IPS-15b (cell line): ENCODE results near the gene ZNF511.

Experiments
- H3K27me3 ChIP-seq: one replicate; pipeline ENCODE4 v1.6.1; 2013; ENCODE audit warnings: low read length; ENCODE audit not compliant: control insufficient read depth, insufficient read depth
- H3K36me3 ChIP-seq: one replicate; pipeline ENCODE4 v1.6.1; 2013; ENCODE audit warnings: low read length; ENCODE audit not compliant: control insufficient read depth, insufficient read depth
- H3K4me1 ChIP-seq: one replicate; pipeline ENCODE4 v1.6.1; 2013; ENCODE audit warnings: mild to moderate bottlenecking, low read length; ENCODE audit not compliant: control insufficient read depth, insufficient read depth
- H3K4me3 ChIP-seq: one replicate; pipeline ENCODE4 v1.5.1; 2013; ENCODE audit warnings: low read depth, low read length
- H3K9ac ChIP-seq: one replicate; pipeline ENCODE4 v1.6.1; 2013; ENCODE audit warnings: low read depth, mild to moderate bottlenecking, low read length
- H3K9me3 ChIP-seq: one replicate; pipeline ENCODE4 v1.6.1; 2013; ENCODE audit warnings: mild to moderate bottlenecking, low read length; ENCODE audit not compliant: control insufficient read depth, insufficient read depth

ZNF511 gene

DNA sequence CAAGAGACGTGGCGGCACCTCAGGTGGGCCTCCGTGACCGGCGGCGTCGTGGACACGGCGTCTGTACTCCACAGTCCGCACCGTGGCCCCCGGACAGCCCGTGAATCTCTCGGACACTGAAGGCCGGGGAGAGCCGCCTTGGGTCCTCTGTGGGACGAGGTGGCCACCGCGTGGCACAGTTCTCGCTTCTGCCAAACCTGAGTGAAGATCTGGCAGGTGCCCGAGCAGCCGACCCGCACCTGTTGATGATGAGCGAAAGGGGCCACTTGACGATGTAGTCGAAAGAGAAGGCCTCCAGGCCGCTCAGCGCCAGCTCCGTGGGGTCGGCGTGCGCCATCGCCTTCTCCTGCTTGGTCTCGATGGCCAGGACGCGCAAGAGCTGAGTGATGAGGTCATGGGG is 23.5 kb upstream of the ZNF511 start:
- no peaks in the 10 kb centered on the region for H3K4me1 ChIP-seq
- no peak overlapping the region for H3K4me3 ChIP-seq
- peaks cover 69% of the 10 kb centered on the region for H3K36me3 ChIP-seq
- H3K27me3 ChIP-seq, result no peaks in the 10 kb centered on the region
- H3K9me3 ChIP-seq, result no peaks in the 10 kb centered on the region
- no peak overlapping the region for H3K9ac ChIP-seq

DNA sequence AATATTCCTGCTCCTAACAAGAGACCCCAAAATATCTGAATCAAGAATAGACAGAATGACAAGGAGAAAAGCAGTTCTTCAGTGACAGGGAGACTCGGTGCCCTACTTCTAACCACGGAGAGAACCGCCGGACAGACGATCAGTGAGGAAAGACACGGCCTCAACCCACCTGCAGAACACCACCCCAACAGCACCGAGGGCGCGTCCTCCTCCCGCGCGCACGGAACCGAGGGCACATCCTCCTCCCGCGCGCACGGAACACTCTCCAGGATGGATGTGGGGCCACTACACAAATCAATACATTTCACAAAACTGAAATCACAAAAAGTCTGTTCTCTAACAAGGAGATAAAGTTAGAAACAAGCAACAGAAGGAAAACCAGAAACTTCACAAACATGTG is 22.3 kb upstream of the ZNF511 start:
- H3K36me3 ChIP-seq, result peaks cover 67% of the 10 kb centered on the region
- H3K27me3 ChIP-seq, result no peaks in the 10 kb centered on the region
- no peaks in the 10 kb centered on the region for H3K9me3 ChIP-seq
- H3K9ac ChIP-seq, result no peak overlapping the region
- no peak overlapping the region for H3K4me3 ChIP-seq
- H3K4me1 ChIP-seq, result no peaks in the 10 kb centered on the region

DNA sequence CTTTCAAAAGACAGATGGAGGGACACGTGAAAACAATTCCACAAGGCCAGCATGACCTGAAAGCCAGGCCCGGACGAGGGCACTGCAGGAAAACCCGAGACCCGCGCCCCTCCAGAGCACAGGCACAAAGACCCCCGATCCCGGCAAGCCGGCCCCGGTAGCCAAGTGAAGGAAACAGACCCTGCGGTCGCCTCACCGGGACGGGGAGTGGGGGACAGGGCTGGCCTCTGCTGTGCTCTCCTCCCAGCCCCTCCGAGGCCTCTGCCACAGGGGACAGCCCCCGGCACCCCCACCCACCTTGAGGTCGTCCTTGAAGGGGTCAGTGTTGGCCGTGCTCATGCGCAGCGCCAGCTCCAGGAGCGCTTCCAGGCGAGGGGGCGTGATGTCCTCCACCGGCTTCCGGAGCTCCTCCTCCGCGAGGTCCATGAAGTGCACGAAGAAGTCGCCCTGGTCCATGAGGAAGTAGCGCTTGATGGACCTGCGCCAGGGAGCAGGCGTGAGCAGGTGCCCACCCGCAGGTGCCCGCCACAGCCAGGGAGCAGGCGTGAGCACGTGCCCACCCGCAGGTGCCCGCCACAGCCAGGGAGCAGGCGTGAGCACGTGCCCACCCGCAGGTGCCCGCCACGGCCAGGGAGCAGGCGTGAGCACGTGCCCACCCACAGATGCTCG is 20.7 kb upstream of the ZNF511 start:
- Histone ChIP-seq H3K9me3 (no peaks in the 10 kb centered on the region), H3K27me3 (no peaks in the 10 kb centered on the region), H3K9ac (no peak overlapping the region), H3K36me3 (peaks cover 59% of the 10 kb centered on the region), H3K4me3 (no peak overlapping the region), H3K4me1 (no peaks in the 10 kb centered on the region)

DNA sequence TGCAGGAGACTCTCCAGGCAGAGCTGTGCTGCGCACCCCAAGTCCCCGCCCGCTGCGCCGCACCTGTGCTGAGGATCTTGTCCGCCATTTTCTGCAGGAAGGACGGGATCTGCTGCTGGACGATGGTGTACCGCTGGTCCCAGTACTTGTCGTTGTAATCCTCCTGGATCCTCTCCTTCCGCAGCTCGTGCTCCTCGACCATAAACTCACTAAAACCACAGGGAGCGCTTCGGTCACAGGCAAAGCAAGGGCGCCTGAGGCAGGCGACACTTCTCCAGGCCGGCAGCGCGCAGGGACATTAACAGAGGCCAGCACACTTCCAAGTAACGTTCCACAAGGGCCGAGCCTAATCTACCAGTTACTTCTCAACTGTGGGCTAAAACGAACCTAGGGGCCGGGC is 19.0 kb upstream of the ZNF511 start:
- Histone ChIP-seq H3K27me3 (no peaks in the 10 kb centered on the region), H3K4me1 (no peaks in the 10 kb centered on the region), H3K36me3 (peaks cover 57% of the 10 kb centered on the region), H3K9ac (no peak overlapping the region), H3K4me3 (no peak overlapping the region), H3K9me3 (no peaks in the 10 kb centered on the region)

DNA sequence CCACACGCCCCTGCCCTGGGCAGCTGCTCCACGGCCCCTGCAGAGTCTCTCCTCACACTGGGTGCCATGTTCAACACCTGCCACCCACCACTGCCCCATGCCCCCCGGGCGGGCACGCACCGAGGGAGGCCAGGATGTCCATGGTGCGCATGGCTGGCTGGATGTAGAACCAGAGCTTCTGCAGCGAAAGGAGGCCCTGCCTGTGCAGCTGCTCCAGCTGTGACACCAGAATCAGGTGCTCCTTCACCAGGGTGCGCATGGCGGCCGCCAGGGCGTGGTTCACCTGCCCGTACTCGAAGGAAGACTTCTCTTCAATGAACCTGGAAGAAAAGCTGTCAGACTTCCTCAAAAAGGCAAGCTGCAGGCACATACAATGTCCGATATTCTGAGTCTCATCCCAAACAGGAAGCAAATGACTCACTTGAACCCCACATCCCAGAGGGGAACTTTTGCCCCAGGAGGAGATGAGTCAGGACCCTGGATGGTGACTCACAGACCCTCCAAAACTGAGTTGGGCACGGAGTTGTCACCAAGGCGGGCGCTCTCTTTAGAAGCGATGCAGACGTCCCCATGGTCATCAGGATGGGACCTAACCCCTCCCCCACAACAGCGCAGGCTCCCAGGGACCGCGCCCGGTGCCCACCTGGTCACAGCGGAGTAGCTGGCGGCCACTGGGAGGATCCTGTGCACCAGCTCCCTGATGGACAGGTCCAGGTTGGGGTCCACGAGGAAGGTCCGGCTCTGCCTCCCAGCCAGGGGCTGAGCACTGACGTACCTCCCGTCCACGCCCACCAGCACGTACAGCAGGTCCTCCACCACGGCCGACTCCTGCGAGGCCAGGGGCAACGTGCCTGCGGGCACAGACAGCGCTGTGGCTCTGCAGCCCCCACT is 15.6 kb upstream of the ZNF511 start:
- H3K36me3 ChIP-seq, result peaks cover 52% of the 10 kb centered on the region
- no peaks in the 10 kb centered on the region for H3K4me1 ChIP-seq

DNA sequence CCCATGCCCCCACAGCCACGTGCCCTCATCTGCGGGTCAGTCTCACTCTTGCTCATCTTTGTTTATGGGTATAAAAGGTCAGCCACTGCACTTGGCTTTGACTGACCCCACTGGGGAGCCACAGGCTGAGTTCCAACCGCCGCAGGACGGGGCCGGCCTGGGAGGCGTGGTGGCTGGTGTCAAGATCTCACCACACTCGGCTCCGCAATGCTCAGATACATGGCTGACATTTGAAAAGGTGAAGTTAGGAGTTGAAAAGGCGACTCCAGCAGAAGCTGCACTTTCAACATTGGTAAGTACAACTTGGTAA is 14.9 kb upstream of the ZNF511 start:
- H3K9ac ChIP-seq, result no peak overlapping the region
- no peaks in the 10 kb centered on the region for H3K27me3 ChIP-seq
- H3K4me3 ChIP-seq, result no peak overlapping the region
- no peaks in the 10 kb centered on the region for H3K4me1 ChIP-seq
- peaks cover 52% of the 10 kb centered on the region for H3K36me3 ChIP-seq
- no peaks in the 10 kb centered on the region for H3K9me3 ChIP-seq

More for the DNA sequence above, 15.6 kb upstream of the ZNF511 start:
- Histone ChIP-seq H3K9ac (no peak overlapping the region), H3K27me3 (no peaks in the 10 kb centered on the region), H3K4me3 (no peak overlapping the region), H3K9me3 (no peaks in the 10 kb centered on the region)

DNA sequence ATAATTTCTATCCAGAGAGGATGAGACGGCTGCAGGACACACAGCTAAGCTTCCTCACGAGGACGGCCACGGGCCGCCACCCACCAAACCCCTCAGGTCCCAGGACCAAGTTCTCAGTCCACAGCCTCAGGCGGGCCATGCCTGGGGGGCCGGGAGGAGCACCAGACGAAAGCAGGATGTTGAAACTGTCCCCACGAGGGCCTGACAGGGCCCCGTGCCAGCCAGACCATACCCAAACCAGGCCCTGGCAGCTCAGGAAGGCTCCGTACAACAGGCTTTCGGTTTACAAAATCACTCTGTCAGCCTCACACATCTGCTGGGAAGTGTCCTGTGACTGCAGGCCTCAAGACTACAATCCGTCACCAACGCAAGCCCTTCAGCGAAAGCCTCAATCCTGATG is 14.5 kb upstream of the ZNF511 start:
- no peak overlapping the region for H3K4me3 ChIP-seq
- no peaks in the 10 kb centered on the region for H3K9me3 ChIP-seq
- H3K9ac ChIP-seq, result no peak overlapping the region
- H3K27me3 ChIP-seq, result no peaks in the 10 kb centered on the region
- H3K4me1 ChIP-seq, result no peaks in the 10 kb centered on the region
- H3K36me3 ChIP-seq, result peaks cover 47% of the 10 kb centered on the region

DNA sequence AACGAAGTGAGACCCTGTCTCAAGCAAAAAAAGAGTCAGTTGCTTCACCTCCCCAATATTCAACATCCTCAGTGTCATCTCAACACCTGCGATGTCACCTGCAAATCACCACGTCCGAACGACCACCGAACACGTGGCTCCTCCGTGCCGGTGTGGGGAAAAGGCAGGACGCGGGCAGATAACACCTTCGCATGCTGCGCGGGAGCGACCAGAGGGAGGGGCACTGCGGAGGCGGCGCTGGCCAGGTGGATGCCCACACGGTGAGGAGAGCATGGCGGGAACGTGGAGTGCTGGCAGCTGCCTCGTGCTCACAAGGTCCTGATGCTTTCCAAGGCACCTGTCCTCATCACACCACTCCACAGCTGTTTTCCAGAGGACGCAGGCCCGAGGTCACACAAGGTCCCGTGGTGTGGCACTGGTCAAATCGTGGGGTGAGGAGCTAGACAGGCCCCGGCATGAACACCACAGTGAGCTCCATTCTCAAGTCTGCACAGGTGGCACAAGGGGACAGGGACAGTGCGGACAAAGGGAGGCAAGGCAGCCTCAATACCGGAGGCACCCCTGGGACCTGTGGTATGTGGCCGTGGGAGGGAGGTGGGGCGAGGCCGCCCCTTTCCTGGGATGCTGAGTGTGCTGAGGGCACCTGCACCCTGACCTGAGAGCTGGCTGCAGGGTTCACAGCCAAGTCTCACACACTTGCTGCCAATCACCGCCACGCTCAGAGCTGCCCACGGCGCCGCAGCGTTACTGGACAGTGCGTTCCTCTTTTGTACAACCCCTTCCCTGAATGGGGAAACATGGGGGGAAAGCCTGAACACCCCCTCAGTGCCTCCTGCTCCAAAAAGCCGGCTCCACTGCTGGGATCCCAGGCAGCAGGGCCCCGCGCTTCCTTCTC is 13.0 kb upstream of the ZNF511 start:
- H3K4me1 ChIP-seq, result no peaks in the 10 kb centered on the region
- H3K4me3 ChIP-seq, result no peak overlapping the region
- H3K27me3 ChIP-seq, result no peaks in the 10 kb centered on the region
- H3K36me3 ChIP-seq, result peaks cover 50% of the 10 kb centered on the region
- no peak overlapping the region for H3K9ac ChIP-seq
- no peaks in the 10 kb centered on the region for H3K9me3 ChIP-seq

DNA sequence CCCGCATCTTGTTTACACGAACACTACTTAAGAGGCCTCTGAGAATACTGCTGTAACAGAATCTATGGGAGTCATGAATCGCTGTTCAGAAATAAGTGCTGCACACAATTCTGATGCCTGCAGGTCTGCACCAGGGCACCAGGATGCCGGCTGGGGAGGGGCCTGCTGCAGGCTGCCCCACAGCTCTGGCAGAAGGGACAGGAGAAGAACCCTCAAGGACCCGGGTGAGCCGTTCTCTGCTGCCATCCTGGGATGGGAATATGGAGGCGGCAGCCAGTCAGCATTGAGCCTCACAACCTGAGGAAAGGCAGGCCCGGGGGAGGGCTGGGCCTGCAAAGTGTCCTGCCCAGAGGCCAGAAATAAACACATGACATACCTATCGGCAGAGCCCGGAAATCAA is 11.2 kb upstream of the ZNF511 start:
- Histone ChIP-seq H3K9me3 (no peaks in the 10 kb centered on the region), H3K4me1 (no peaks in the 10 kb centered on the region), H3K4me3 (no peak overlapping the region), H3K36me3 (peaks cover 49% of the 10 kb centered on the region), H3K27me3 (no peaks in the 10 kb centered on the region), H3K9ac (no peak overlapping the region)

DNA sequence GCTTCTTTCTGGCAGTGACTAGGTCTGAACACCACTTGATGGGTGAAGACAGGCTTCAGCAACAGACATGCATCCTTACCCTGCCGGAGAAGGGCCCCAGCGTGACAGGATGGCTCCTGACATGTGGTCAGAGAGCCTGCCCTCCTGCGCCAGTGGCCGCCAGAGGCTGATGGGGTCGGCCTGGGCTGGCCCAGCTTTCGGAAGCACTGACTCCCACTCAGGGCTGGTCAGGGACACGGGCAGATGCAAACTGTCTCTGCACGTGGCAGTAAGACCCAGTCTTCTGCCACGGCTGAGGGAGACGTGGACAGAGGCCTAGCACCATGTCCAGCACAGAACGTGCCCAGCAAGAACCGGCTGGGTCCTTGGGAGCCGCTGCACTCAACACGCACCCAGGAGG is 10.2 kb upstream of the ZNF511 start:
- H3K9ac ChIP-seq, result no peak overlapping the region
- no peaks in the 10 kb centered on the region for H3K4me1 ChIP-seq
- H3K9me3 ChIP-seq, result no peaks in the 10 kb centered on the region
- peaks cover 40% of the 10 kb centered on the region for H3K36me3 ChIP-seq
- no peak overlapping the region for H3K4me3 ChIP-seq
- H3K27me3 ChIP-seq, result no peaks in the 10 kb centered on the region

DNA sequence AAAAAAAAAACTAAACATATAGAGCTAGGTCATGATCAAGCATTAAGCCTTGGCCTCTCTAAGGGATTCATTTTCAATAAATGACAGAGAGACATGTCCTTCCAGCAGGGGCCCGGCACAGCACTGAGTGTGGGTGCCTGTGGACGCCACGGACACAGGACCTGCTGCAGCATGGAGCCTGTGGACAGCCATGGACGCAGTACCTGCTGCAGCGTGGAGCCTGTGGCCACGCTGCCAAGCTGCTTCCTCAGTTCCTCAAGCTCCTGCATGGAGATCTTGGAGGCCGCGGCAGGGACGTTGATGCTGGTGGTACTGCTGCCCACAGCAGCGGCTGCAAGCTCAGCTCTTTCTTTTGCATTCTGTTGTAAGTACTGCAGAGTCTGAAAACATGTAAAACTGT is 9.5 kb upstream of the ZNF511 start:
- Histone ChIP-seq H3K36me3 (peaks cover 34% of the 10 kb centered on the region), H3K4me1 (no peaks in the 10 kb centered on the region), H3K9me3 (no peaks in the 10 kb centered on the region), H3K4me3 (no peak overlapping the region), H3K27me3 (no peaks in the 10 kb centered on the region), H3K9ac (no peak overlapping the region)
